ENCODE results near the gene SLC16A1. TPM values are rescaled to one million over a fixed set of nuclear protein-coding genes. Genes with fewer than 3 reads are reported as not detected.
"Not testable (repeated sequence)": the region's sequence is repeated elsewhere in the genome, so short reads cannot be mapped to it uniquely, and the experiment has no call there.

Gene SLC16A1
- total RNA-seq, 1 donor from 2014 or later: 79.3 TPM

DNA sequence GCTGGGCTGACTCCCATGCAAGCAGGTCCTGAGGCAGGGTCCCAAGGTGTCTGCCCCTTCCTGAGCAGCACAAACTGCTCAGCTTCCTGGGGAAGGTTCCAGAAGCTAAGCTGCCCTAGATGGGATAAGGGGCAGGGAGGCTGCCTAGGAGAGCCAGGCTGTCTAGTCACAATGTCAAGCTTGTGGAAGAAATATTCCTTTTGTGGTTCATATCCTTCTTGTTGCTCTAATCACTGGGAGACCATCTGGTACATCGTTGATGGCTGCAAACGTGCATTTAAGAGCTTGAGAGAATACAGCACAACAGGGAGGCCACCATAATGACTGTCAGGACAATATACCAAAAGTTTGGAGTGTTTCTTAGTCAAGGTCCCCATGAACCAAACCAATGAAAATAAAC lies 67.4 kb downstream of the SLC16A1 start:
- Mint-ChIP-seq H3K4me1 (ENCODE audit: unreplicated experiment) (no peaks in the 10 kb centered on the region), H3K27ac (no peak overlapping the region), H3K9me3 (no peaks in the 10 kb centered on the region), H3K27me3 (no peaks in the 10 kb centered on the region), H3K4me3 (no peak overlapping the region), H3K36me3 (no peaks in the 10 kb centered on the region)
- TF ChIP-seq, protein P1, sequence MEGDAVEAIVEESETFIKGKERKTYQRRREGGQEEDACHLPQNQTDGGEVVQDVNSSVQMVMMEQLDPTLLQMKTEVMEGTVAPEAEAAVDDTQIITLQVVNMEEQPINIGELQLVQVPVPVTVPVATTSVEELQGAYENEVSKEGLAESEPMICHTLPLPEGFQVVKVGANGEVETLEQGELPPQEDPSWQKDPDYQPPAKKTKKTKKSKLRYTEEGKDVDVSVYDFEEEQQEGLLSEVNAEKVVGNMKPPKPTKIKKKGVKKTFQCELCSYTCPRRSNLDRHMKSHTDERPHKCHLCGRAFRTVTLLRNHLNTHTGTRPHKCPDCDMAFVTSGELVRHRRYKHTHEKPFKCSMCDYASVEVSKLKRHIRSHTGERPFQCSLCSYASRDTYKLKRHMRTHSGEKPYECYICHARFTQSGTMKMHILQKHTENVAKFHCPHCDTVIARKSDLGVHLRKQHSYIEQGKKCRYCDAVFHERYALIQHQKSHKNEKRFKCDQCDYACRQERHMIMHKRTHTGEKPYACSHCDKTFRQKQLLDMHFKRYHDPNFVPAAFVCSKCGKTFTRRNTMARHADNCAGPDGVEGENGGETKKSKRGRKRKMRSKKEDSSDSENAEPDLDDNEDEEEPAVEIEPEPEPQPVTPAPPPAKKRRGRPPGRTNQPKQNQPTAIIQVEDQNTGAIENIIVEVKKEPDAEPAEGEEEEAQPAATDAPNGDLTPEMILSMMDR (conservative IDR thresholded peaks at IDR 0.05): no peak
- DNase-seq (ENCODE audit: extremely low spot score, unreplicated experiment): no peak

DNA sequence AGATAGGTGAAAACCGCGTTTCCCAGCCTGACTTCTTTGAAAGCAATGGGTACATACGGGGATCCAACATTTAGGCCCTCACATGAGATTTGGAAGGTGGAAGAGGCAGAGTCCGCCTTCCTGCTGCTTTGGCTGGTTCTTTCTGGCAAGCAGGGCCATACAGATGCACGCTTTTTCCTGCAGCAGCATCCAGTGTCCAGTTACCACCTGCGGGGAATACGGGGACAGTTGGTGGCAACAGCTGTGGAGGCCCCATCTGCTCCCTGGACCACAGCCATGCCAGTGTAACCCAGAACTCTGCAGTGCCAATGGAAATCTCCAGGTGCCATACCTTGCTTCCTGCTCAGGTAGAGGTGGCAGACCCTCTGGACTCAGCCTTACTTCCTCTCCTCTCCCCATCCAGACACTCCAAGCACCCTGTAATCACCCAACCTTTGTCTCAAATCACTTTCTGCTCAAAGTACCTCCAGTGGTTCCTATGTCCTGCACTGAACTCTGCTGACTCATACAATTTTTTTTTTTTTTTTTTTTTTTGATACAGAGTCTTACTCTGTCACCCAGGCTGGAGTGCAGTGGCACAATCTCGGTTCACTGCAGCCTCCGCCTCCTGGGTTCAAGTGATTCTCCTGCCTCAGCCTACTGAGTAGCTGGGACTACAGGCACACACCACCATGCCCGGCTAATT lies 68.3 kb downstream of the SLC16A1 start:
- Mint-ChIP-seq H3K4me3 (no peak overlapping the region), H3K27me3 (no peaks in the 10 kb centered on the region), H3K9me3 (no peaks in the 10 kb centered on the region), H3K4me1 (ENCODE audit: unreplicated experiment) (peaks cover 2% of the 10 kb centered on the region), H3K36me3 (no peaks in the 10 kb centered on the region), H3K27ac (no peak overlapping the region)
- no peak for DNase-seq (ENCODE audit: extremely low spot score, unreplicated experiment)
- TF ChIP-seq, protein P1 (conservative IDR thresholded peaks at IDR 0.05): no peak

DNA sequence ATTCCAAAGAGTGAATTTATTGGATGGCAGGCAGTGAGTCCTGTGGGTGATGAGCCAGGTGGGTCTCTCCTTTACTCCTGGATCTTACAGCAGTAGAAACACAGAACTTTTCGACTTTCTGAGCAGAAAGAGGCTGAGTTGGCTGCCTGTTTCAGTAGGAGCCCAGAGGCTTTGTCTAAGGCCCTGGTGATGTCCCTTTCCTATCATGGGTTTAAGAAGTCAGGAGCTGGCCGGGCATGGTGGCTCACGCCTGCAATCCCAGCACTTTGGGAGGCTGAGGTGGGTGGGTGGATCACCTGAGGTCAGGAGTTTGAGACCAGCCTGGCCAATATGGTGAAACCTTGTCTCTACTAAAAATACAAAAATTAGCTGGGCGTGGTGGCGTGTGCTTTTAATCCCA lies 71.0 kb downstream of the SLC16A1 start:
- not testable (repeated sequence) for H3K36me3 Mint-ChIP-seq, H3K27me3 Mint-ChIP-seq

DNA sequence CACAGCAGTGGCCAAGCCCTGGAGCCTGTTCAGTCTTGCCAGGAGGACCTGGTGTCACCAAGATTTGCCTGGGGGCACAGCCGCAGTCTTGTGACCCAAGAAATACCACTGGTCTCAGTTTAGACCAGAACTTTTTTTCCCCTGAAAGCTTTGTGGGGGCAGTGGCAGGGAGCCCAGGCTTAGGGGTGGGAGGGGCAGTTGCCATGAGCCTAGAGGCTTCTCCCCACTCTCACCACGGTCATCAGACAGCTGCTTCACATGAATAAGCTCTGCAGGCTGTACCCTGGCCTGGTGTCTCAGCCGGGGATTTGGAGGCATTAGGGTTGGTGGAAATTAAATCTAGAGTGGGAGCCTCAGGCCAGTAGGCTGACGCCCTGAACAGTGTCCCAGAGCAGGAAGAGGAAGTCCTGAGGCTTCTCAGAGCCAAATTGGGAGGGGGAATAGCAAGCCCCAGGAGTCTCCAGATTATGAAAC lies 73.7 kb downstream of the SLC16A1 start:
- H3K27ac Mint-ChIP-seq: no peak overlapping the region

More for the DNA sequence above, 71.0 kb downstream of the SLC16A1 start:
- H3K4me1 Mint-ChIP-seq (ENCODE audit: unreplicated experiment): peaks cover 12% of the 10 kb centered on the region
- not testable (repeated sequence) for H3K4me3 Mint-ChIP-seq; H3K27ac Mint-ChIP-seq; DNase-seq (ENCODE audit: extremely low spot score, unreplicated experiment); H3K9me3 Mint-ChIP-seq

DNA sequence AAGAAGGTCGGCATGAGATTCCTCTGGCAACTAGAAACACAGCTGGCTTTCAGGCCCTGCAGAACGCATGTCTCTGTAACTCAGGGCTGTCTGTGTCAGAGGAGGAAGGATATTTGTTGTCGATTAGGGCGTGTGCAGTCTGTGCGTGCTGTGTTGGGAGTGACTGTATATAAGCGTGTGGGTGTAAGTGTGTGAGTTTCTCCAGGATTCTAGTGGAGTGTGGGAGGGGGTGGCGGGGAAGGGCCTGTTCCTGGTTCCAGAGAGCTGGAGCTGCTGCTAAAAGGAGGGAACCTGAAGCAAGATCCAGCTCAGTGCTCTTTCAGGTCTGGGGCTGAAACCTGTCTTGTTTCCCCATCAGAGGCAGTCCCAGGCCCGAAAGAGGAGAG lies 74.3 kb downstream of the SLC16A1 start:
- Mint-ChIP-seq H3K36me3 (no peaks in the 10 kb centered on the region), H3K4me1 (ENCODE audit: unreplicated experiment) (peaks cover 18% of the 10 kb centered on the region), H3K9me3 (no peaks in the 10 kb centered on the region), H3K27me3 (no peaks in the 10 kb centered on the region), H3K4me3 (peak overlapping the region; percentile 17), H3K27ac (peak overlapping the region; percentile 70)
- no peak for DNase-seq (ENCODE audit: extremely low spot score, unreplicated experiment)
- TF ChIP-seq, protein P1 (conservative IDR thresholded peaks at IDR 0.05): no peak

More for the DNA sequence above, 73.7 kb downstream of the SLC16A1 start:
- Mint-ChIP-seq H3K4me3 (no peak overlapping the region), H3K4me1 (ENCODE audit: unreplicated experiment) (peaks cover 18% of the 10 kb centered on the region), H3K9me3 (no peaks in the 10 kb centered on the region), H3K27me3 (no peaks in the 10 kb centered on the region), H3K36me3 (no peaks in the 10 kb centered on the region)
- DNase-seq (ENCODE audit: extremely low spot score, unreplicated experiment): no peak
- TF ChIP-seq, protein P1 (conservative IDR thresholded peaks at IDR 0.05): no peak

DNA sequence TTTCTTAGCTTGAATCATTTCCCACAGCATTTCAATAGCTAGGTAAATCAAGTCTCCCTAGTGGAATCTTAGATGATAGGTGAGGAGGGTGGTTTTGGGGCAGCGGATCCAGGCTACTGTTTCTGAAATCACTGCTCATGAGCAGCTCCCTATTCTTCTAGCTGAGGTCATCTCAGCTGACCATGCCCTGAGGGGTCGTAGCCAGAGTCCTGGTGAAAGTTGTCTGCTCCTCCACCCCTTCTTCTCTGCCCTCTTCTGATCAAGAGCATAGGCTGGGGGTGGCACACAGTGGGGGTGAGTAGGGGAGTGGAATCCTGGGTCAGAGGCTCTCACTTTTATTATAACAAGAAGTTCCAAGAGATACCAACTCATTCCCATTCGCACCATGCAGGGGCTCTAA lies 76.2 kb downstream of the SLC16A1 start:
- DNase-seq (ENCODE audit: extremely low spot score, unreplicated experiment): no peak
- Mint-ChIP-seq H3K4me3 (no peak overlapping the region), H3K27ac (no peak overlapping the region), H3K9me3 (no peaks in the 10 kb centered on the region), H3K36me3 (no peaks in the 10 kb centered on the region), H3K4me1 (ENCODE audit: unreplicated experiment) (peaks cover 18% of the 10 kb centered on the region), H3K27me3 (no peaks in the 10 kb centered on the region)
- TF ChIP-seq, protein P1 (conservative IDR thresholded peaks at IDR 0.05): no peak
